T-cell (primary cell): ENCODE measurements around the gene ELAVL3. TPM values are rescaled to one million over a fixed set of nuclear protein-coding genes. Genes with fewer than 3 reads are reported as not detected.
A peak's percentile ranks its signal among the peaks of the same experiment; 100 is the strongest.

Source experiments
- ATAC-seq, 4 experiments: fragments of 200-7000 bp in 3 of 4; fragments of 150-1000 bp in 1 of 4; cut with Tn5 transposase; replicated peaks in 1 of 4; 1 replicate in 3 of 4; 2 replicates in 1 of 4; pipeline ENCODE4 v1.10.0; 2021; ENCODE audit warnings: moderate library complexity in 3 of 4, mild to moderate bottlenecking in 2 of 4, moderate number of reproducible peaks in 1 of 4
- CTCF ChIA-PET, 2 donors: fragments of 300-600 bp; sonication (Branson Sonifier 250); formaldehyde crosslinking; loops; one replicate each; lab custom pipeline; 2022; ENCODE audit warnings: antibody characterized with exemption in 2 of 2; lab: Charles Lee
- POLR2A ChIA-PET, 2 donors: fragments of 300-600 bp; sonication (Branson Sonifier 250); formaldehyde crosslinking; loops; one replicate each; lab custom pipeline; 2022; ENCODE audit warnings: antibody characterized with exemption in 2 of 2; lab: Charles Lee
- DNase-seq, 35 experiments: peaks; one replicate each; pipeline versions ENCODE4 v3.0.0 to v3.0.0-alpha.2; 2013 to 2023
- H3K27ac ChIP-seq: one replicate; pipeline ENCODE4 v1.5.1; 2013; ENCODE audit warnings: low read length
- H3K27me3 ChIP-seq, 2 experiments: replicated peaks in 1 of 2; 1 replicate in 1 of 2; 2 replicates in 1 of 2; pipeline versions ENCODE4 v1.6.1 to v1.7.0; 2013; ENCODE audit warnings: low read length in 1 of 2, mixed read lengths in 1 of 2; ENCODE audit not compliant: control insufficient read depth in 2 of 2, insufficient read depth in 2 of 2; ENCODE audit errors: extremely low read depth in 1 of 2
- H3K36me3 ChIP-seq, 2 donors: 1 replicate in 1 of 2; 2 replicates in 1 of 2; pipeline versions ENCODE4 v1.6.1 to v1.7.0; 2013; ENCODE audit warnings: low read length in 1 of 2; ENCODE audit not compliant: control insufficient read depth in 2 of 2, insufficient read depth in 1 of 2; ENCODE audit errors: extremely low read depth in 1 of 2
- H3K4me1 ChIP-seq, 2 experiments: 1 replicate in 1 of 2; 2 replicates in 1 of 2; pipeline versions ENCODE4 v1.6.1 to v1.7.0; 2013; ENCODE audit warnings: low read length in 2 of 2, mixed read lengths in 1 of 2; ENCODE audit not compliant: insufficient read depth in 2 of 2, control insufficient read depth in 1 of 2; ENCODE audit errors: extremely low read depth in 1 of 2
- H3K4me3 ChIP-seq, 2 donors: 1 replicate in 1 of 2; 2 replicates in 1 of 2; pipeline versions ENCODE4 v1.5.1 to v1.7.0; 2013; ENCODE audit warnings: mild to moderate bottlenecking in 2 of 2, low read length in 1 of 2, moderate library complexity in 1 of 2; ENCODE audit not compliant: control insufficient read depth in 1 of 2; ENCODE audit errors: extremely low read depth in 1 of 2
- H3K9me3 ChIP-seq: 2 replicates; pipeline ENCODE4 v1.7.0; 2013
- H3K27ac Mint-ChIP-seq, 2 donors: one replicate each; pipeline ENCODE4 v1.8.0; 2020 to 2021; ENCODE audit warnings: mild to moderate bottlenecking in 2 of 2, mixed read lengths in 2 of 2
- H3K27me3 Mint-ChIP-seq, 2 donors: one replicate each; pipeline ENCODE4 v1.8.0; 2021 to 2022; ENCODE audit warnings: mixed read lengths in 2 of 2
- H3K36me3 Mint-ChIP-seq: one replicate; pipeline ENCODE4 v1.8.0; 2021; ENCODE audit warnings: mixed read lengths
- H3K4me1 Mint-ChIP-seq, 3 donors: one replicate each; pipeline ENCODE4 v1.8.0; 2020 to 2022; ENCODE audit warnings: mixed read lengths in 3 of 3, mild to moderate bottlenecking in 1 of 3
- H3K4me3 Mint-ChIP-seq, 3 donors: one replicate each; pipeline ENCODE4 v1.8.0; 2020 to 2022; ENCODE audit warnings: mild to moderate bottlenecking in 3 of 3, mixed read lengths in 3 of 3, moderate library complexity in 3 of 3
- H3K9me3 Mint-ChIP-seq, 3 donors: one replicate each; pipeline ENCODE4 v1.8.0; 2020 to 2022; ENCODE audit warnings: mixed read lengths in 3 of 3
- WGBS: methylation state at CpG from one replicate; pipeline ENCODE4 v1.1.5; 2013; ENCODE audit warnings: missing lambda C conversion rate; ENCODE audit not compliant: insufficient coverage; 5-methylcytosine and 5-hydroxymethylcytosine counted together
- total RNA-seq, 35 experiments: library from RNA in 6 of 35; stranded (reverse) in 6 of 35; fragments of 120-200 nt in 1 of 35; gene quantifications; one replicate each; pipeline versions ENCODE4 v1.2.1 to v1.2.4 and lab custom pipeline; 2013 to 2026

ELAVL3 gene
- total RNA-seq, 5 donors from 2014 or later (not counting 1 experiment from before 2014, with no cell fraction given): 0.47 TPM; not detected in 4

GRCh38 chr19:11482384-11483050, 1.7 kb upstream of the ELAVL3 start:
- no peaks in the 10 kb centered on the region for H3K9me3 Mint-ChIP-seq

GRCh38 chr19:11481534-11482383, 913 bp upstream of the ELAVL3 start:
- Histone ChIP-seq H3K36me3 (peaks cover 4% of the 10 kb centered on the region in 2 donors), H3K4me1 (peaks cover 6 to 33% of the 10 kb centered on the region in 2 experiments), H3K9me3 (no peaks in the 10 kb centered on the region), H3K27ac (no peak overlapping the region), H3K27me3 (peaks cover 5 to 48% of the 10 kb centered on the region in 2 experiments), H3K4me3 (peak overlapping the region; percentile 12 to 49)
- Mint-ChIP-seq H3K36me3 (peaks cover 10% of the 10 kb centered on the region), H3K27me3 (peaks cover 20 to 35% of the 10 kb centered on the region in 2 donors), H3K4me1 (peaks cover 19 to 30% (median 29%) of the 10 kb centered on the region in 3 donors), H3K9me3 (no peaks in the 10 kb centered on the region), H3K4me3 (peak overlapping the region; percentile 31 to 71 (median 70)), H3K27ac (no peak overlapping the region)
- DNase-seq (peak; percentile 16 to 69 (median 44)), ATAC-seq (peak; percentile 61 to 74 (median 65))
- WGBS: 4% methylated on average over 49 of the region's 50 CpGs
- ChIA-PET POLR2A (interaction anchor here in 1 of 2 donors (0.6 kb wide), 1 partner anchor 1621 kb away, joined by 3 read pairs; no protein-coding TSS in a partner anchor), CTCF (interaction anchor here (0.5 to 2.1 kb wide), 6 partner anchors 23 to 188 kb away, joined by 3 to 26 read pairs (median 6); partner anchors contain the start of genes ODAD3 (in 1 of the 2) and PRKCSH (in 1 of the 2))

More at GRCh38 chr19:11482384-11483050, 1.7 kb upstream of the ELAVL3 start:
- peak overlapping the region; percentile 14 to 49 for H3K4me3 ChIP-seq
- POLR2A ChIA-PET: interaction anchor here in 1 of 2 donors (0.6 kb wide), 1 partner anchor 65 kb away, joined by 9 read pairs; no protein-coding TSS in a partner anchor
- Mint-ChIP-seq H3K4me1 (peaks cover 19 to 30% (median 29%) of the 10 kb centered on the region in 3 donors), H3K36me3 (peaks cover 10% of the 10 kb centered on the region), H3K27me3 (peaks cover 20 to 35% of the 10 kb centered on the region in 2 donors), H3K4me3 (peak overlapping the region; percentile 31 to 71 (median 70)), H3K27ac (no peak overlapping the region)
- H3K27ac ChIP-seq: no peak overlapping the region
- DNase-seq (peak; percentile 52 to 95 (median 79)), ATAC-seq (peak; percentile 82 to 86 (median 84))
- H3K36me3 ChIP-seq: peaks cover 4 to 9% of the 10 kb centered on the region in 2 donors
- peaks cover 6 to 33% of the 10 kb centered on the region in 2 experiments for H3K4me1 ChIP-seq
- H3K27me3 ChIP-seq: peaks cover 5 to 48% of the 10 kb centered on the region in 2 experiments
- CTCF ChIA-PET: interaction anchor here (0.5 to 2.1 kb wide), 8 partner anchors 14 to 357 kb away, joined by 3 to 26 read pairs (median 4); partner anchors contain the start of genes ODAD3 (in 1 of the 2) and PRKCSH (in 1 of the 2)
- under 1% methylated on average over 56 of the region's 58 CpGs for WGBS
- H3K9me3 ChIP-seq: no peaks in the 10 kb centered on the region

GRCh38 chr19:11479898-11480714, 740 bp downstream of the ELAVL3 start:
- no peaks in the 10 kb centered on the region for H3K9me3 ChIP-seq
- no peak overlapping the region for H3K4me3 Mint-ChIP-seq
- H3K4me3 ChIP-seq: no peak overlapping the region
- H3K9me3 Mint-ChIP-seq: no peaks in the 10 kb centered on the region
- CTCF ChIA-PET: no interaction called here
- peaks cover 0 to 3% of the 10 kb centered on the region in 2 donors for H3K36me3 ChIP-seq
- peaks cover 20 to 36% of the 10 kb centered on the region in 2 donors for H3K27me3 Mint-ChIP-seq
- DNase-seq (peak in 1 of 35 experiments; percentile 7), ATAC-seq (no peak)
- peaks cover 4% of the 10 kb centered on the region for H3K36me3 Mint-ChIP-seq
- H3K27ac ChIP-seq: no peak overlapping the region
- 14% methylated on average over 69 of the region's 86 CpGs for WGBS
- peaks cover 19 to 29% (median 28%) of the 10 kb centered on the region in 3 donors for H3K4me1 Mint-ChIP-seq
- no peak overlapping the region for H3K27ac Mint-ChIP-seq
- H3K4me1 ChIP-seq: peaks cover 6 to 33% of the 10 kb centered on the region in 2 experiments
- peaks cover 5 to 48% of the 10 kb centered on the region in 2 experiments for H3K27me3 ChIP-seq
- POLR2A ChIA-PET: no interaction called here

GRCh38 chr19:11479090-11479897, 1.6 kb downstream of the ELAVL3 start:
- ChIA-PET POLR2A (no interaction called here), CTCF (interaction anchor here in 1 of 2 donors (0.5 kb wide), 1 partner anchor 243 kb away, joined by 5 read pairs; no protein-coding TSS in a partner anchor)
- Histone ChIP-seq H3K4me1 (peaks cover 6 to 33% of the 10 kb centered on the region in 2 experiments), H3K27ac (no peak overlapping the region), H3K4me3 (no peak overlapping the region), H3K36me3 (peaks cover 0 to 3% of the 10 kb centered on the region in 2 donors), H3K9me3 (no peaks in the 10 kb centered on the region), H3K27me3 (peaks cover 5 to 48% of the 10 kb centered on the region in 2 experiments)
- Mint-ChIP-seq H3K27me3 (peaks cover 20 to 35% of the 10 kb centered on the region in 2 donors), H3K9me3 (no peaks in the 10 kb centered on the region), H3K4me3 (peak overlapping the region in 1 of 3 donors; percentile 75), H3K27ac (peak overlapping the region in 1 of 2 donors; percentile 27), H3K36me3 (peaks cover 3% of the 10 kb centered on the region), H3K4me1 (peaks cover 19 to 29% (median 28%) of the 10 kb centered on the region in 3 donors)
- WGBS: 31% methylated on average over 49 of the region's 62 CpGs
- no peak for ATAC-seq
- peak in 2 of 35 experiments; percentile 11 to 31 for DNase-seq
